ENCODE measurements around the gene EMSY. TPM values are rescaled to one million over a fixed set of nuclear protein-coding genes. Genes with fewer than 3 reads are reported as not detected.

Gene EMSY
- total RNA-seq, 6 experiments from 2014 or later, result 12.3 to 17.5 (median 15.2) TPM

GRCh38 chr11:76560219-76560618, 115.4 kb downstream of the EMSY start:
- Mint-ChIP-seq H3K36me3 (ENCODE audit: low read depth) (peaks cover 5% of the 10 kb centered on the region; the same call in 1 of the 2 replicates), H3K27me3 (ENCODE audit: insufficient read depth) (peaks cover 4% of the 10 kb centered on the region), H3K4me1 (ENCODE audit: low read depth) (peaks cover 31% of the 10 kb centered on the region), H3K4me3 (no peak overlapping the region), H3K9me3 (peaks cover 5% of the 10 kb centered on the region; the same call in 1 of the 2 replicates), H3K27ac (no peak overlapping the region)
- DNase-seq, result peak; percentile 22
- TF ChIP-seq, protein P1, sequence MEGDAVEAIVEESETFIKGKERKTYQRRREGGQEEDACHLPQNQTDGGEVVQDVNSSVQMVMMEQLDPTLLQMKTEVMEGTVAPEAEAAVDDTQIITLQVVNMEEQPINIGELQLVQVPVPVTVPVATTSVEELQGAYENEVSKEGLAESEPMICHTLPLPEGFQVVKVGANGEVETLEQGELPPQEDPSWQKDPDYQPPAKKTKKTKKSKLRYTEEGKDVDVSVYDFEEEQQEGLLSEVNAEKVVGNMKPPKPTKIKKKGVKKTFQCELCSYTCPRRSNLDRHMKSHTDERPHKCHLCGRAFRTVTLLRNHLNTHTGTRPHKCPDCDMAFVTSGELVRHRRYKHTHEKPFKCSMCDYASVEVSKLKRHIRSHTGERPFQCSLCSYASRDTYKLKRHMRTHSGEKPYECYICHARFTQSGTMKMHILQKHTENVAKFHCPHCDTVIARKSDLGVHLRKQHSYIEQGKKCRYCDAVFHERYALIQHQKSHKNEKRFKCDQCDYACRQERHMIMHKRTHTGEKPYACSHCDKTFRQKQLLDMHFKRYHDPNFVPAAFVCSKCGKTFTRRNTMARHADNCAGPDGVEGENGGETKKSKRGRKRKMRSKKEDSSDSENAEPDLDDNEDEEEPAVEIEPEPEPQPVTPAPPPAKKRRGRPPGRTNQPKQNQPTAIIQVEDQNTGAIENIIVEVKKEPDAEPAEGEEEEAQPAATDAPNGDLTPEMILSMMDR (IDR thresholded peaks at IDR 0.05), result no peak

GRCh38 chr11:76561245-76561644, 116.4 kb downstream of the EMSY start:
- H3K4me3 Mint-ChIP-seq, result no peak overlapping the region
- peaks cover 5% of the 10 kb centered on the region; the same call in 1 of the 2 replicates for H3K9me3 Mint-ChIP-seq
- TF ChIP-seq, protein P1 (IDR thresholded peaks at IDR 0.05), result no peak
- peaks cover 4% of the 10 kb centered on the region for H3K27me3 Mint-ChIP-seq (ENCODE audit: insufficient read depth)
- H3K27ac Mint-ChIP-seq, result no peak overlapping the region
- DNase-seq, result no peak
- H3K36me3 Mint-ChIP-seq (ENCODE audit: low read depth), result peaks cover 5% of the 10 kb centered on the region; the same call in 1 of the 2 replicates
- H3K4me1 Mint-ChIP-seq (ENCODE audit: low read depth), result peaks cover 31% of the 10 kb centered on the region

GRCh38 chr11:76562541-76562940, 117.7 kb downstream of the EMSY start:
- peaks cover 4% of the 10 kb centered on the region for H3K27me3 Mint-ChIP-seq (ENCODE audit: insufficient read depth)
- H3K27ac Mint-ChIP-seq, result no peak overlapping the region
- H3K4me1 Mint-ChIP-seq (ENCODE audit: low read depth), result peaks cover 31% of the 10 kb centered on the region
- no peak overlapping the region for H3K4me3 Mint-ChIP-seq
- DNase-seq, result no peak
- TF ChIP-seq, protein P1 (IDR thresholded peaks at IDR 0.05), result no peak
- peaks cover 2% of the 10 kb centered on the region; the same call in 1 of the 2 replicates for H3K36me3 Mint-ChIP-seq (ENCODE audit: low read depth)
- H3K9me3 Mint-ChIP-seq, result peaks cover 3% of the 10 kb centered on the region; the same call in 1 of the 2 replicates

DNA sequence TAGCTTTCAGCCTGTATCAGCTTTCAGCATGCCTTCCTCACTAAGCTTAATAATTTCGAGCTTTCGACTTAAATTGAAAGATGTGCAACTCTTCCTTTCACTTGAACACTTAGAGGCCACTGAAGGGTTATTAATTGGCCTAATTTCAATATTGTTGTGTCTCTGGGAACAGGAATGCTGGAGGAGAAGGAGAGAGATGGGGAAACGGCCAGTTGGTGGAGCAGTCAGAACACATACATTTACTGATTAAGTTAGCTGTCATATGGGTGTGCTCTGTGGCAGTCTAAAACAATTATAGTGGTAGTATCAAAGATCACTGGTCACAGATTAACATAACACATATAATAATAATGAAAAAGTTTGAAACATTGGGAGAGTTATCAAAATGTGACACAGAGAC, 119.5 kb downstream of the EMSY start:
- no peak for DNase-seq
- H3K4me3 Mint-ChIP-seq, result no peak overlapping the region
- TF ChIP-seq, protein P1 (IDR thresholded peaks at IDR 0.05), result no peak
- H3K27ac Mint-ChIP-seq, result no peak overlapping the region
- peaks cover 4% of the 10 kb centered on the region; the same call in 1 of the 2 replicates for H3K27me3 Mint-ChIP-seq (ENCODE audit: insufficient read depth)
- no peaks in the 10 kb centered on the region for H3K9me3 Mint-ChIP-seq
- H3K4me1 Mint-ChIP-seq (ENCODE audit: low read depth), result peaks cover 19% of the 10 kb centered on the region
- no peaks in the 10 kb centered on the region for H3K36me3 Mint-ChIP-seq (ENCODE audit: low read depth)

DNA sequence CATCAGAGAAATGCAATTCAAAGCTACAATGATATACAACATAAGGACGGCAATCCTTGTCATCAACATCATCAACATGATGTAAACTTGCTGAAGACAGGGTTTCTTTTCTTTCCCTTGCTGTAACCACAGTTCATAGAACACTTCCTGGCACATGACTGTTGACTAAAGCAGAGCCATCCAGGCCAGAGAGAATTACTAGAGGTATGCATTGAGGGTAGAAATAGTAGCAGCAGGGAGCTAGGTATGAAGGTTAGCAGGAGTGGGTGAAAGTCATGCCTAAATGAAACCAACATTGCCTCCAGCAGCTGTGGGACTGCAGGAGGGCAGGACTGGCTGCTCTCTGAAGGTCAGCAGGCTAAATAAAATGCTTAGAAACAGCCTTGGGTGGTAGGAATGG, 122.0 kb downstream of the EMSY start:
- DNase-seq, result no peak
- Mint-ChIP-seq H3K9me3 (no peaks in the 10 kb centered on the region), H3K4me1 (ENCODE audit: low read depth) (no peaks in the 10 kb centered on the region), H3K36me3 (ENCODE audit: low read depth) (no peaks in the 10 kb centered on the region), H3K4me3 (no peak overlapping the region), H3K27ac (no peak overlapping the region), H3K27me3 (ENCODE audit: insufficient read depth) (peaks cover 5% of the 10 kb centered on the region)
- TF ChIP-seq, protein P1 (IDR thresholded peaks at IDR 0.05), result no peak

- no peaks in the 10 kb centered on the region for H3K36me3 Mint-ChIP-seq (ENCODE audit: low read depth)
- no peak for DNase-seq
- peaks cover 4% of the 10 kb centered on the region for H3K27me3 Mint-ChIP-seq (ENCODE audit: insufficient read depth)
- H3K27ac Mint-ChIP-seq, result no peak overlapping the region
- H3K4me1 Mint-ChIP-seq (ENCODE audit: low read depth), result no peaks in the 10 kb centered on the region
- TF ChIP-seq, protein P1 (IDR thresholded peaks at IDR 0.05), result no peak
- H3K4me3 Mint-ChIP-seq, result no peak overlapping the region
- H3K9me3 Mint-ChIP-seq, result no peaks in the 10 kb centered on the region
These were observed 122.4 kb downstream of the EMSY start for GRCh38 chr11:76567261-76567660.

All from HFFc6 (cell line).